WTC11 (cell line): ENCODE measurements around the gene TEX50. TPM values are rescaled to one million over a fixed set of nuclear protein-coding genes. Genes with fewer than 3 reads are reported as not detected.

Source experiments
- ATAC-seq: fragments of 200-7000 bp; cut with Tn5 transposase; 2 replicates; pipeline ENCODE4 v1.10.0; 2021; ENCODE audit warnings: mild to moderate bottlenecking, moderate library complexity
- CTCF ChIA-PET: fragments of 300-600 bp; sonication (Branson Sonifier 250); formaldehyde crosslinking; loops from one replicate; lab custom pipeline; 2021; ENCODE audit warnings: antibody characterized with exemption; lab: Charles Lee
- POLR2A ChIA-PET: fragments of 350-600 bp; sonication (Branson Sonifier 250); formaldehyde crosslinking; loops from one replicate; lab custom pipeline; 2021; ENCODE audit warnings: antibody characterized with exemption; lab: Charles Lee
- DNase-seq: peaks from one replicate; pipeline ENCODE4 v3.0.0; 2021; ENCODE audit warnings: low spot score
- H3K27ac Mint-ChIP-seq: 2 replicates; pipeline ENCODE4 v1.8.0; 2021; ENCODE audit warnings: mixed read lengths
- H3K27me3 Mint-ChIP-seq: 2 replicates; pipeline ENCODE4 v1.8.0; 2021; ENCODE audit warnings: low read depth, mild to moderate bottlenecking, moderate library complexity, mixed read lengths
- H3K36me3 Mint-ChIP-seq: 2 replicates; pipeline ENCODE4 v1.8.0; 2021; ENCODE audit warnings: mixed read lengths
- H3K4me1 Mint-ChIP-seq: 2 replicates; pipeline ENCODE4 v1.8.0; 2022; ENCODE audit warnings: mixed read lengths
- H3K4me3 Mint-ChIP-seq: 2 replicates; pipeline ENCODE4 v1.8.0; 2021; ENCODE audit warnings: mild to moderate bottlenecking, moderate library complexity, mixed read lengths
- H3K9me3 Mint-ChIP-seq: 2 replicates; pipeline ENCODE4 v1.8.0; 2021; ENCODE audit warnings: mixed read lengths
- CREM ChIP-seq: sonication (generic); formaldehyde crosslinking; IDR thresholded peaks from 2 replicates; pipeline ENCODE4 v1.8.1; 2022; ENCODE audit warnings: mild to moderate bottlenecking, missing genetic modification reagents, moderate library complexity
- EMX1 ChIP-seq: fragments of 250-450 bp; sonication (Bioruptor Pico); IDR thresholded peaks from 2 replicates; pipeline ENCODE4 v1.8.0; 2021; ENCODE audit warnings: mild to moderate bottlenecking
- FOXP1 ChIP-seq: sonication (generic); formaldehyde crosslinking; IDR thresholded peaks from 2 replicates; pipeline ENCODE4 v1.8.0; 2022; ENCODE audit warnings: missing genetic modification reagents, mild to moderate bottlenecking, moderate library complexity, borderline replicate concordance
- GRHL2 ChIP-seq: fragments of 250-450 bp; sonication (Bioruptor Pico); IDR thresholded peaks from 2 replicates; pipeline ENCODE4 v1.8.0; 2022; ENCODE audit warnings: mild to moderate bottlenecking, moderate library complexity; ENCODE audit not compliant: insufficient replicate concordance, severe bottlenecking
- MXD4 ChIP-seq: fragments of 250-450 bp; sonication (Bioruptor Pico); IDR thresholded peaks from 2 replicates; pipeline ENCODE4 v1.8.0; 2021; ENCODE audit warnings: mild to moderate bottlenecking, moderate library complexity, borderline replicate concordance
- NR3C1 ChIP-seq: sonication (generic); formaldehyde crosslinking; conservative IDR thresholded peaks from 2 replicates; pipeline ENCODE4 v1.8.1; 2023; ENCODE audit warnings: low read depth, mild to moderate bottlenecking, missing genetic modification reagents
- SP1 ChIP-seq: sonication (generic); formaldehyde crosslinking; conservative IDR thresholded peaks from 2 replicates; pipeline ENCODE4 v1.8.1; 2022; ENCODE audit warnings: missing genetic modification reagents
- TCF7 ChIP-seq: sonication (generic); formaldehyde crosslinking; IDR thresholded peaks from 2 replicates; pipeline ENCODE4 v1.8.0; 2022; ENCODE audit warnings: mild to moderate bottlenecking, low read depth, missing genetic modification reagents, moderate library complexity
- TEAD4 ChIP-seq: sonication (generic); formaldehyde crosslinking; IDR thresholded peaks from 2 replicates; pipeline ENCODE4 v1.8.0; 2022; ENCODE audit warnings: mild to moderate bottlenecking, missing genetic modification reagents
- TP53 ChIP-seq: sonication (generic); formaldehyde crosslinking; IDR thresholded peaks from 2 replicates; pipeline ENCODE4 v1.8.1; 2023; ENCODE audit warnings: mild to moderate bottlenecking, missing genetic modification reagents
- ZNF121 ChIP-seq: sonication (generic); formaldehyde crosslinking; IDR thresholded peaks from 2 replicates; pipeline ENCODE4 v1.8.0; 2023; ENCODE audit warnings: missing genetic modification reagents
- ZNF138 ChIP-seq: sonication (generic); formaldehyde crosslinking; conservative IDR thresholded peaks from 2 replicates; pipeline ENCODE4 v1.8.1; 2022; ENCODE audit warnings: mild to moderate bottlenecking, moderate library complexity, missing genetic modification reagents
- ZNF317 ChIP-seq: sonication (generic); formaldehyde crosslinking; IDR thresholded peaks from 2 replicates; pipeline ENCODE4 v1.8.1; 2023; ENCODE audit warnings: low read depth, mild to moderate bottlenecking, moderate library complexity, missing genetic modification reagents, borderline replicate concordance
- total RNA-seq: library from RNA; stranded (reverse); gene quantifications from 3 replicates; pipeline ENCODE4 v1.2.3, GENCODE V29; 2021
- TF ChIP-seq, protein P1 (sequence below): fragments of 250-450 bp; sonication (Bioruptor Pico); IDR thresholded peaks from 2 replicates; pipeline ENCODE4 v1.8.0; 2021; ENCODE audit warnings: mild to moderate bottlenecking
- TF ChIP-seq, protein P2 (sequence below): sonication (generic); formaldehyde crosslinking; IDR thresholded peaks from 2 replicates; pipeline ENCODE4 v1.8.1; 2023; ENCODE audit warnings: mild to moderate bottlenecking, missing genetic modification reagents, moderate library complexity
- TF ChIP-seq, protein P3 (sequence below): sonication (generic); formaldehyde crosslinking; IDR thresholded peaks from 2 replicates; pipeline ENCODE4 v1.8.1; 2022; ENCODE audit warnings: low read depth, mild to moderate bottlenecking, moderate library complexity, missing genetic modification reagents, borderline replicate concordance
- TF ChIP-seq, protein P4 (sequence below): sonication (generic); formaldehyde crosslinking; IDR thresholded peaks from 2 replicates; pipeline ENCODE4 v1.8.0; 2022; ENCODE audit warnings: mild to moderate bottlenecking, missing genetic modification reagents
- TF ChIP-seq, protein P5 (sequence below): sonication (generic); formaldehyde crosslinking; IDR thresholded peaks from 2 replicates; pipeline ENCODE4 v1.8.0; 2022; ENCODE audit warnings: mild to moderate bottlenecking, missing genetic modification reagents

The TEX50 gene
- total RNA-seq, 1 experiment from 2014 or later, result not detected

DNA sequence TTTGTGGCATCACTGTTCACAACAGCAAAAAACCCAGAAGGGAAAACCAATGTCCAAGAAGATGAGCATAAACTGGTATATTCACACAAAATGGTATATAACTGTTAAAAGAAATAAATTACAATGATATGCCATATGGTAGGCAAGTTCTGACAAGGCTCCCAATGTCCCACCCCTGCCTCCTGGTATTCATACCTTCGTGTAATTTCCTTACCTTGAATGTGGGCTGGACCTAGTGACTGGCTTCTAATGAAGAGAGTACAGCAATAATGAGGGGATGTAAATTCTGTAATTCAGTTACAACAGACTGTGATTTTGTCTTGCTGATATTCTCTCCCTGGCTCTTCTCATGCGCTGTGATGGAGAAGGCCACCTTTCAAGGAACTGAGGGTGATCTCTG, 25.2 kb downstream of the TEX50 start:
- ATAC-seq, result no peak
- no peaks in the 10 kb centered on the region for H3K27me3 Mint-ChIP-seq
- TF ChIP-seq GRHL2 (CRISPR knock-in tag), result no peak
- TF ChIP-seq, protein P1, sequence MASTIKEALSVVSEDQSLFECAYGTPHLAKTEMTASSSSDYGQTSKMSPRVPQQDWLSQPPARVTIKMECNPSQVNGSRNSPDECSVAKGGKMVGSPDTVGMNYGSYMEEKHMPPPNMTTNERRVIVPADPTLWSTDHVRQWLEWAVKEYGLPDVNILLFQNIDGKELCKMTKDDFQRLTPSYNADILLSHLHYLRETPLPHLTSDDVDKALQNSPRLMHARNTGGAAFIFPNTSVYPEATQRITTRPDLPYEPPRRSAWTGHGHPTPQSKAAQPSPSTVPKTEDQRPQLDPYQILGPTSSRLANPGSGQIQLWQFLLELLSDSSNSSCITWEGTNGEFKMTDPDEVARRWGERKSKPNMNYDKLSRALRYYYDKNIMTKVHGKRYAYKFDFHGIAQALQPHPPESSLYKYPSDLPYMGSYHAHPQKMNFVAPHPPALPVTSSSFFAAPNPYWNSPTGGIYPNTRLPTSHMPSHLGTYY (CRISPR knock-in tag), result no peak
- no peak for TF ChIP-seq CREM (CRISPR knock-in tag)
- TF ChIP-seq, all 79 proteins: peak for 0
- no peak for DNase-seq
- ChIA-PET CTCF (no interaction called here), POLR2A (no interaction called here)
- Mint-ChIP-seq H3K36me3 (peaks cover 19% of the 10 kb centered on the region), H3K4me1 (peaks cover 8% of the 10 kb centered on the region), H3K9me3 (peaks cover 35% of the 10 kb centered on the region), H3K27ac (peak overlapping the region; percentile 14; the same call in 1 of the 2 replicates), H3K4me3 (no peak overlapping the region)

DNA sequence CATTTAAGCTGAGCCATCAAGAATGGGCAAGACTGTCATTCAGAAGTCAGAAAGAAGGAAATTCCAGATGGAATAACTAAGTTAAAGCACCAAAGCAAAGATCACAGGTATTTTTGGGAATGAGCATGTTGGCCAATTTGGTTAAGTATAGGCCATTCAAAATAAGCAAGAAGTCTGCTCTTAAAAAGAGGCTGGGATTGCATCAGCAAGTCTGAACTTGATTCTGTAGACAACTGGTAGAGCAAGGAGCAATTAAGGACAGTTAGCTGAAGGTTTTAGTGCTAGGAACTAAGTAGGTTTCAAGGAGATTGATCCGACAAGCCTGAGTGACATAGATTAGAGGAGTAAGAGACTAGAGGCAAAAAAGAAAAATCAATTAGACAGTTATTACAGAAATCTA, 26.1 kb downstream of the TEX50 start:
- H3K4me3 Mint-ChIP-seq, result no peak overlapping the region
- no peaks in the 10 kb centered on the region for H3K27me3 Mint-ChIP-seq

DNA sequence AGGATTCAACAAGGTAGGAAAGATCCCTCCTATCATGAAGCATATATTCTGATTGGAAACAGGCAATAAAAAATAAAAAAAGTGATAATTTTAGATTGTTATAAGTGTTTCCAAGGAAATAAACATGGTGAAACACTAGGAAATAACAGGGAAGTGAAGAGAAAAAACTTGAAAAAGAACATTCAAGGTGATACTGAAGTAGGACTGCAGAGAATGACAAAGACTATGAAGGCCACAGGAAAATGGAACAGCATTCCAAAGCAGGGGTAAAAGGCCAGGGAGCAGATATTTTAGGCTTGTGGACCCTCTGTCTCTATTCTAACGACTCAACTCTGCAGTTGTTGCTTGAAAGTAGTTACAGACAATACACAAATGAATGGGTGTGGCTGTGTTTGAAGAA, 26.6 kb downstream of the TEX50 start:
- no peak overlapping the region for H3K4me3 Mint-ChIP-seq
- H3K27me3 Mint-ChIP-seq, result no peaks in the 10 kb centered on the region
- no peak for ATAC-seq
- peaks cover 4% of the 10 kb centered on the region for H3K36me3 Mint-ChIP-seq
- peaks cover 22% of the 10 kb centered on the region for H3K9me3 Mint-ChIP-seq
- no peak overlapping the region for H3K27ac Mint-ChIP-seq
- ChIA-PET CTCF (no interaction called here), POLR2A (no interaction called here)
- peaks cover 8% of the 10 kb centered on the region for H3K4me1 Mint-ChIP-seq
- TF ChIP-seq, protein P2, sequence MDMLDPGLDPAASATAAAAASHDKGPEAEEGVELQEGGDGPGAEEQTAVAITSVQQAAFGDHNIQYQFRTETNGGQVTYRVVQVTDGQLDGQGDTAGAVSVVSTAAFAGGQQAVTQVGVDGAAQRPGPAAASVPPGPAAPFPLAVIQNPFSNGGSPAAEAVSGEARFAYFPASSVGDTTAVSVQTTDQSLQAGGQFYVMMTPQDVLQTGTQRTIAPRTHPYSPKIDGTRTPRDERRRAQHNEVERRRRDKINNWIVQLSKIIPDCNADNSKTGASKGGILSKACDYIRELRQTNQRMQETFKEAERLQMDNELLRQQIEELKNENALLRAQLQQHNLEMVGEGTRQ, result no peak
- TF ChIP-seq, protein P3, sequence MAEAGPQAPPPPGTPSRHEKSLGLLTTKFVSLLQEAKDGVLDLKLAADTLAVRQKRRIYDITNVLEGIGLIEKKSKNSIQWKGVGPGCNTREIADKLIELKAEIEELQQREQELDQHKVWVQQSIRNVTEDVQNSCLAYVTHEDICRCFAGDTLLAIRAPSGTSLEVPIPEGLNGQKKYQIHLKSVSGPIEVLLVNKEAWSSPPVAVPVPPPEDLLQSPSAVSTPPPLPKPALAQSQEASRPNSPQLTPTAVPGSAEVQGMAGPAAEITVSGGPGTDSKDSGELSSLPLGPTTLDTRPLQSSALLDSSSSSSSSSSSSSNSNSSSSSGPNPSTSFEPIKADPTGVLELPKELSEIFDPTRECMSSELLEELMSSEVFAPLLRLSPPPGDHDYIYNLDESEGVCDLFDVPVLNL (CRISPR knock-in tag), result no peak
- TF ChIP-seq MXD4 (CRISPR knock-in tag) (no peak), SP1 (CRISPR knock-in tag) (no peak), ZNF317 (CRISPR knock-in tag) (peak; percentile 84), ZNF138 (CRISPR knock-in tag) (no peak)
- DNase-seq, result no peak

More for the DNA sequence above, 26.1 kb downstream of the TEX50 start:
- ATAC-seq, result no peak
- peaks cover 26% of the 10 kb centered on the region for H3K9me3 Mint-ChIP-seq
- CTCF ChIA-PET, result no interaction called here
- DNase-seq, result no peak
- H3K27ac Mint-ChIP-seq, result no peak overlapping the region
- POLR2A ChIA-PET, result no interaction called here
- peaks cover 8% of the 10 kb centered on the region for H3K4me1 Mint-ChIP-seq
- no peak for TF ChIP-seq TP53 (CRISPR knock-in tag)
- TF ChIP-seq ZNF121 (CRISPR knock-in tag), result no peak
- no peak for TF ChIP-seq EMX1 (CRISPR knock-in tag)
- H3K36me3 Mint-ChIP-seq, result peaks cover 9% of the 10 kb centered on the region

DNA sequence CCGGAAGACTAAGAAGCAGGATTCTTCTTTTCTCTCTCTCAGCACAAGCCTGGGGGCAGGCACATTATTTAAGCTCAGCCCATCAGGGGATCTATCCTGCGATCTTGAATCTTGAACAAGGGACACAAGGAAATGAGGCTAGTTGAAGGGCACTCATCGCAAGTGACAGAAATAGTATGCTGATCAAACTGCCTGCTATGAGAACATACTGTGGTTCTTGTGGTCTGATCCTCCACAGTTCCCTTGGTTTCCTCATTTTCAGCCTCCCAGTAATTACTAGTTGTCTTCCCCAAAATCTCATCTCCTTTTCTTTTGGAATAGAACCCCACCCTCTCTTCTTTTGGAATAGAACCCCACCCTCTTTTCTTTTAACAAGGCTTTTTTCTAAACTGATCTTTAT, 28.0 kb downstream of the TEX50 start:
- Mint-ChIP-seq H3K9me3 (peaks cover 18% of the 10 kb centered on the region), H3K36me3 (no peaks in the 10 kb centered on the region), H3K4me3 (no peak overlapping the region)
- TF ChIP-seq ZNF138 (CRISPR knock-in tag) (no peak), TEAD4 (CRISPR knock-in tag) (no peak), FOXP1 (no peak), NR3C1 (CRISPR knock-in tag) (no peak), TCF7 (CRISPR knock-in tag) (no peak)
- TF ChIP-seq, protein P3 (CRISPR knock-in tag), result no peak
- TF ChIP-seq, protein P4, sequence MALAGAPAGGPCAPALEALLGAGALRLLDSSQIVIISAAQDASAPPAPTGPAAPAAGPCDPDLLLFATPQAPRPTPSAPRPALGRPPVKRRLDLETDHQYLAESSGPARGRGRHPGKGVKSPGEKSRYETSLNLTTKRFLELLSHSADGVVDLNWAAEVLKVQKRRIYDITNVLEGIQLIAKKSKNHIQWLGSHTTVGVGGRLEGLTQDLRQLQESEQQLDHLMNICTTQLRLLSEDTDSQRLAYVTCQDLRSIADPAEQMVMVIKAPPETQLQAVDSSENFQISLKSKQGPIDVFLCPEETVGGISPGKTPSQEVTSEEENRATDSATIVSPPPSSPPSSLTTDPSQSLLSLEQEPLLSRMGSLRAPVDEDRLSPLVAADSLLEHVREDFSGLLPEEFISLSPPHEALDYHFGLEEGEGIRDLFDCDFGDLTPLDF, result no peak
- TF ChIP-seq, protein P5, sequence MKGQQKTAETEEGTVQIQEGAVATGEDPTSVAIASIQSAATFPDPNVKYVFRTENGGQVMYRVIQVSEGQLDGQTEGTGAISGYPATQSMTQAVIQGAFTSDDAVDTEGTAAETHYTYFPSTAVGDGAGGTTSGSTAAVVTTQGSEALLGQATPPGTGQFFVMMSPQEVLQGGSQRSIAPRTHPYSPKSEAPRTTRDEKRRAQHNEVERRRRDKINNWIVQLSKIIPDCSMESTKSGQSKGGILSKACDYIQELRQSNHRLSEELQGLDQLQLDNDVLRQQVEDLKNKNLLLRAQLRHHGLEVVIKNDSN (CRISPR knock-in tag), result no peak
- TF ChIP-seq, all 79 proteins: peak for 0
- Mint-ChIP-seq H3K4me1 (peaks cover 10% of the 10 kb centered on the region), H3K27me3 (no peaks in the 10 kb centered on the region), H3K27ac (no peak overlapping the region)
- ChIA-PET POLR2A (no interaction called here), CTCF (no interaction called here)
- no peak for DNase-seq
- ATAC-seq, result no peak
